HCT116 (cell line): ENCODE data around the gene SYCE1. TPM values are rescaled to one million over a fixed set of nuclear protein-coding genes. Genes with fewer than 3 reads are reported as not detected.
A peak's percentile ranks its signal among the peaks of the same experiment; 100 is the strongest.

Experiments used
- ATAC-seq: fragments of 200-7000 bp; cut with Tn5 transposase; 2 replicates; pipeline ENCODE4 v1.9.1; 2020; ENCODE audit warnings: mild to moderate bottlenecking, moderate library complexity
- BruUV-seq: library from RNA; stranded (reverse); fragments of 400-500 nt; replicated peaks from 2 replicates; lab custom pipeline; 2021; lab: Mats Ljungman, UMichigan
- CTCF ChIA-PET: fragments of 300-600 bp; sonication (Branson Sonifier 250); formaldehyde crosslinking; loops from one replicate; lab custom pipeline; 2021; ENCODE audit warnings: antibody characterized with exemption; lab: Charles Lee
- POLR2A ChIA-PET: fragments of 300-600, 350-600 bp; sonication (Branson Sonifier 250); formaldehyde crosslinking; loops from one replicate; lab custom pipeline; 2021; ENCODE audit warnings: antibody characterized with exemption; lab: Charles Lee
- RAD21 ChIA-PET, 2 experiments: fragments of 300-600 bp; sonication (Branson Sonifier 250); formaldehyde crosslinking; loops; one replicate each; lab custom pipeline; 2023; ENCODE audit warnings: low total read pairs in 2 of 2; ENCODE audit not compliant: uncharacterized antibody in 2 of 2, unreplicated experiment in 2 of 2, low non-redundant PET in 1 of 2; lab: Charles Lee
- DNase-seq: peaks from one replicate; pipeline ENCODE4 v3.0.0-alpha.2; 2010; ENCODE audit warnings: low read depth, low spot score
- H2AFZ ChIP-seq: fragments of 200-600 bp; shearing (Covaris generic), sonication (generic); 2 replicates; pipeline ENCODE4 v1.6.1; 2017; ENCODE audit warnings: low read depth, mixed run types, mixed read lengths, antibody characterized with exemption, low read length; ENCODE audit not compliant: poor library complexity, severe bottlenecking
- H3K27ac ChIP-seq: 2 replicates; pipeline ENCODE4 v1.5.1; 2012; ENCODE audit warnings: low read depth, low read length
- H3K27me3 ChIP-seq: fragments of 200-600 bp; sonication (generic); 2 replicates; pipeline ENCODE4 v1.6.1; 2016; ENCODE audit warnings: mixed run types, low read length, mixed read lengths; ENCODE audit not compliant: insufficient read depth
- H3K36me3 ChIP-seq, 2 experiments: fragments of 200-500 bp in 1 of 2; fragments of 200-600 bp in 1 of 2; sonication (Bioruptor generic) in 1 of 2; sonication (generic) in 1 of 2; 2 replicates each; pipeline versions ENCODE4 v1.5.1 to v1.6.1; 2014 to 2016; ENCODE audit warnings: low read length in 2 of 2, inconsistent platforms in 1 of 2, mixed read lengths in 1 of 2, mixed run types in 1 of 2; ENCODE audit not compliant: insufficient read depth in 2 of 2, control insufficient read depth in 1 of 2
- H3K4me1 ChIP-seq, 2 experiments: fragments of 200-600 bp in 1 of 2; sonication (generic) in 1 of 2; 2 replicates each; pipeline versions ENCODE4 v1.5.1 to v1.6.1; 2012 to 2017; ENCODE audit warnings: low read length in 2 of 2, inconsistent platforms in 1 of 2, mild to moderate bottlenecking in 1 of 2, mixed read lengths in 1 of 2, mixed run types in 1 of 2, moderate library complexity in 1 of 2; ENCODE audit not compliant: insufficient read depth in 2 of 2, control insufficient read depth in 1 of 2
- H3K4me2 ChIP-seq: fragments of 200-600 bp; sonication (generic); 2 replicates; pipeline ENCODE4 v1.6.1; 2017; ENCODE audit warnings: mixed run types, low read length, mixed read lengths
- H3K4me3 ChIP-seq, 2 experiments: fragments of 200-600 bp in 1 of 2; sonication (generic) in 1 of 2; replicated peaks in 1 of 2; 2 replicates each; pipeline ENCODE4 v1.5.1; 2011 to 2016; ENCODE audit warnings: low read length in 2 of 2, control low read depth in 1 of 2, low read depth in 1 of 2, mild to moderate bottlenecking in 1 of 2, mixed read lengths in 1 of 2, mixed run types in 1 of 2
- H3K79me2 ChIP-seq: fragments of 200-600 bp; sonication (generic); 2 replicates; pipeline ENCODE4 v1.6.1; 2017; ENCODE audit warnings: mild to moderate bottlenecking, mixed run types, low read length, moderate library complexity, mixed read lengths; ENCODE audit not compliant: insufficient read depth
- H3K9ac ChIP-seq: fragments of 200-600 bp; sonication (generic); 2 replicates; pipeline ENCODE4 v1.6.1; 2016; ENCODE audit warnings: low read length, mixed read lengths
- H3K9me2 ChIP-seq: fragments of 200-600 bp; sonication (generic), shearing (Covaris generic); 2 replicates; pipeline ENCODE4 v1.6.1; 2017; ENCODE audit warnings: mixed run types, mild to moderate bottlenecking, moderate library complexity; ENCODE audit not compliant: insufficient read depth
- H3K9me3 ChIP-seq, 2 experiments: fragments of 200-500 bp in 1 of 2; fragments of 200-600 bp in 1 of 2; sonication (Bioruptor generic) in 1 of 2; sonication (generic) in 1 of 2; 2 replicates each; pipeline ENCODE4 v1.6.1; 2014 to 2017; ENCODE audit warnings: low read length in 2 of 2, mixed read lengths in 2 of 2, inconsistent platforms in 1 of 2, low read depth in 1 of 2, mild to moderate bottlenecking in 1 of 2, mixed run types in 1 of 2, moderate library complexity in 1 of 2; ENCODE audit not compliant: control insufficient read depth in 1 of 2, insufficient read depth in 1 of 2
- H4K20me1 ChIP-seq: fragments of 200-600 bp; sonication (generic), shearing (Covaris generic); 2 replicates; pipeline ENCODE4 v1.6.1; 2017; ENCODE audit warnings: mixed run types, mild to moderate bottlenecking, moderate library complexity; ENCODE audit not compliant: insufficient read depth
- CBX3 ChIP-seq: IDR thresholded peaks from 2 replicates; pipeline ENCODE4 v1.6.1; 2012; ENCODE audit warnings: low read depth
- EZH2phosphoT487 ChIP-seq: fragments of 200-600 bp; IDR thresholded peaks from 2 replicates; pipeline ENCODE4 v1.6.1; 2018; ENCODE audit warnings: antibody characterized with exemption, borderline replicate concordance
- FOSL1 ChIP-seq: IDR thresholded peaks from 2 replicates; pipeline ENCODE4 v1.6.1; 2012; ENCODE audit warnings: low read depth
- JUND ChIP-seq: IDR thresholded peaks from 2 replicates; pipeline ENCODE4 v1.6.1; 2012
- POLR2A ChIP-seq: IDR thresholded peaks from 2 replicates; pipeline ENCODE4 v1.7.0; 2011; ENCODE audit warnings: borderline replicate concordance; ENCODE audit not compliant: insufficient read depth, insufficient read length; ENCODE audit errors: extremely low read depth
- POLR2AphosphoS5 ChIP-seq: IDR thresholded peaks from 2 replicates; pipeline ENCODE4 v1.6.1; 2011; ENCODE audit warnings: mild to moderate bottlenecking, low read depth, low read length, moderate library complexity
- REST ChIP-seq: IDR thresholded peaks from 2 replicates; pipeline ENCODE4 v1.6.1; 2012; ENCODE audit warnings: low read depth
- SIN3A ChIP-seq: IDR thresholded peaks from 2 replicates; pipeline ENCODE4 v1.6.1; 2012; ENCODE audit warnings: low read depth
- SP1 ChIP-seq: IDR thresholded peaks from 2 replicates; pipeline ENCODE4 v1.6.1; 2012; ENCODE audit warnings: low read depth
- SRF ChIP-seq: IDR thresholded peaks from 2 replicates; pipeline ENCODE4 v1.6.1; 2012; ENCODE audit warnings: low read depth
- ZNF274 ChIP-seq: fragments of 200-500 bp; sonication (Bioruptor generic); IDR thresholded peaks from 2 replicates; pipeline ENCODE4 v1.6.1; 2014; ENCODE audit warnings: mild to moderate bottlenecking, low read depth, low read length, inconsistent platforms
- intact Hi-C: fragments of 100-400 bp; cut with micrococcal nuclease; formaldehyde crosslinking; loops from 2 replicates; pipeline ENCODE4 v1.10.0; 2022
- total RNA-seq: library from RNA; stranded (reverse); gene quantifications from one replicate; pipeline ENCODE4 v1.2.1, GENCODE V29; 2021; ENCODE audit not compliant: unreplicated experiment
- TF ChIP-seq, protein P1 (sequence below): IDR thresholded peaks from 2 replicates; pipeline ENCODE4 v1.6.1; 2012
- TF ChIP-seq, protein P2 (sequence below), 3 experiments: fragments of 200-600 bp in 1 of 3; sonication (generic) in 1 of 3; IDR thresholded peaks in 2 of 3; conservative IDR thresholded peaks in 1 of 3; 2 replicates each; pipeline ENCODE4 v1.5.1; 2012 to 2017; ENCODE audit warnings: low read depth in 2 of 3, low read length in 2 of 3, antibody characterized with exemption in 1 of 3, borderline replicate concordance in 1 of 3, control low read depth in 1 of 3, mild to moderate bottlenecking in 1 of 3, mixed read lengths in 1 of 3, mixed run types in 1 of 3, moderate library complexity in 1 of 3; ENCODE audit not compliant: insufficient read depth in 1 of 3
- TF ChIP-seq, protein P3 (sequence below): IDR thresholded peaks from 2 replicates; pipeline ENCODE4 v1.6.1; 2012

The SYCE1 gene
- total RNA-seq, 1 experiment from 2014 or later = not detected

- peak overlapping the region; percentile 40; the same call in 1 of the 2 replicates for H3K27ac ChIP-seq
- intact Hi-C loops = no loop called here
These were observed 41.7 kb downstream of the SYCE1 start for GRCh38 chr10:133523631-133524203.

GRCh38 chr10:133520193-133520738 lies 45.1 kb downstream of the SYCE1 start:
- BruUV-seq = no TSS peak
- POLR2A ChIA-PET = no interaction called here
- 0 out of 2 replicates have a peak overlapping the region, but pooled peaks have one; percentile 35 for H3K27ac ChIP-seq
- DNase-seq (peak; percentile 39), ATAC-seq (peak; percentile 97)
- RAD21 ChIA-PET = no interaction called here
- H3K4me3 ChIP-seq = peak overlapping the region; percentile 54 to 65
- H3K9ac ChIP-seq = peak overlapping the region; percentile 68
- H3K79me2 ChIP-seq = no peaks in the 10 kb centered on the region
- no peaks in the 10 kb centered on the region for H3K36me3 ChIP-seq
- no peak overlapping the region for H2AFZ ChIP-seq
- CTCF ChIA-PET = interaction anchor here (0.7 to 1.0 kb wide), 2 partner anchors 11 to 191 kb away, joined by 3 read pairs; no protein-coding TSS in a partner anchor
- no peaks in the 10 kb centered on the region for H4K20me1 ChIP-seq
- H3K9me2 ChIP-seq = no peaks in the 10 kb centered on the region
- no peaks in the 10 kb centered on the region for H3K9me3 ChIP-seq
- intact Hi-C loops = no loop called here
- H3K4me1 ChIP-seq = peaks cover 2 to 28% of the 10 kb centered on the region in 2 experiments; a peak in 2 of 4 replicates
- H3K4me2 ChIP-seq = peak overlapping the region; percentile 83
- no peaks in the 10 kb centered on the region for H3K27me3 ChIP-seq
- TF ChIP-seq SRF = no peak
- no peak for TF ChIP-seq POLR2A
- TF ChIP-seq, protein P1, sequence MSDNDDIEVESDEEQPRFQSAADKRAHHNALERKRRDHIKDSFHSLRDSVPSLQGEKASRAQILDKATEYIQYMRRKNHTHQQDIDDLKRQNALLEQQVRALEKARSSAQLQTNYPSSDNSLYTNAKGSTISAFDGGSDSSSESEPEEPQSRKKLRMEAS = peak; percentile 66; the same call in 1 of the 2 replicates
- TF ChIP-seq SP1 = no peak
- TF ChIP-seq, protein P2, sequence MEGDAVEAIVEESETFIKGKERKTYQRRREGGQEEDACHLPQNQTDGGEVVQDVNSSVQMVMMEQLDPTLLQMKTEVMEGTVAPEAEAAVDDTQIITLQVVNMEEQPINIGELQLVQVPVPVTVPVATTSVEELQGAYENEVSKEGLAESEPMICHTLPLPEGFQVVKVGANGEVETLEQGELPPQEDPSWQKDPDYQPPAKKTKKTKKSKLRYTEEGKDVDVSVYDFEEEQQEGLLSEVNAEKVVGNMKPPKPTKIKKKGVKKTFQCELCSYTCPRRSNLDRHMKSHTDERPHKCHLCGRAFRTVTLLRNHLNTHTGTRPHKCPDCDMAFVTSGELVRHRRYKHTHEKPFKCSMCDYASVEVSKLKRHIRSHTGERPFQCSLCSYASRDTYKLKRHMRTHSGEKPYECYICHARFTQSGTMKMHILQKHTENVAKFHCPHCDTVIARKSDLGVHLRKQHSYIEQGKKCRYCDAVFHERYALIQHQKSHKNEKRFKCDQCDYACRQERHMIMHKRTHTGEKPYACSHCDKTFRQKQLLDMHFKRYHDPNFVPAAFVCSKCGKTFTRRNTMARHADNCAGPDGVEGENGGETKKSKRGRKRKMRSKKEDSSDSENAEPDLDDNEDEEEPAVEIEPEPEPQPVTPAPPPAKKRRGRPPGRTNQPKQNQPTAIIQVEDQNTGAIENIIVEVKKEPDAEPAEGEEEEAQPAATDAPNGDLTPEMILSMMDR (IDR thresholded peaks at IDR 0.05 in 2 of 3, conservative IDR thresholded peaks at IDR 0.05 in 1 of 3; ENCODE audit: borderline replicate concordance in 1 of 3, insufficient read depth in 1 of 3, low read depth in 2 of 3, low read length in 2 of 3) = peak; percentile 69 to 76 (median 76); a peak in 5 of 6 replicates
- no peak for TF ChIP-seq REST

More at GRCh38 chr10:133523631-133524203, 41.7 kb downstream of the SYCE1 start:
- TF ChIP-seq ZNF274 = no peak
- TF ChIP-seq, protein P3, sequence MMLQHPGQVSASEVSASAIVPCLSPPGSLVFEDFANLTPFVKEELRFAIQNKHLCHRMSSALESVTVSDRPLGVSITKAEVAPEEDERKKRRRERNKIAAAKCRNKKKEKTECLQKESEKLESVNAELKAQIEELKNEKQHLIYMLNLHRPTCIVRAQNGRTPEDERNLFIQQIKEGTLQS = no peak
- peak; percentile 77 for TF ChIP-seq FOSL1
- peak; percentile 71 for TF ChIP-seq JUND
- TF ChIP-seq SIN3A = 0 out of 2 replicates have a peak, but pooled peaks have one; percentile 35
- TF ChIP-seq POLR2AphosphoS5 = peak; percentile 46; the same call in 1 of the 2 replicates
- no peak for TF ChIP-seq EZH2phosphoT487
- peak; percentile 55 for TF ChIP-seq SRF
- TF ChIP-seq, protein P1 = peak; percentile 21; the same call in 1 of the 2 replicates
- peak; percentile 68 for TF ChIP-seq SP1
- peak; percentile 54; the same call in 1 of the 2 replicates for TF ChIP-seq CBX3
- H3K9me3 ChIP-seq = no peaks in the 10 kb centered on the region
- no peaks in the 10 kb centered on the region for H3K27me3 ChIP-seq
- RAD21 ChIA-PET = no interaction called here
- peak overlapping the region; percentile 62 for H3K4me2 ChIP-seq
- H4K20me1 ChIP-seq = no peaks in the 10 kb centered on the region
- ATAC-seq (peak; percentile 36; the same call in 1 of the 2 replicates), DNase-seq (peak; percentile 57)
- no TSS peak for BruUV-seq
- no peaks in the 10 kb centered on the region for H3K79me2 ChIP-seq
- CTCF ChIA-PET = no interaction called here
- H3K4me1 ChIP-seq = peaks cover 2 to 28% of the 10 kb centered on the region in 2 experiments; a peak in 2 of 4 replicates
- peak overlapping the region; percentile 20; the same call in 1 of the 2 replicates for H3K9ac ChIP-seq
- peak overlapping the region in 1 of 2 experiments; percentile 44; a peak in 2 of 4 replicates for H3K4me3 ChIP-seq
- H3K9me2 ChIP-seq = no peaks in the 10 kb centered on the region
- no peaks in the 10 kb centered on the region for H3K36me3 ChIP-seq
- no peak overlapping the region for H2AFZ ChIP-seq
- POLR2A ChIA-PET = no interaction called here
